Subcutaneous abdominal adipose tissue (tissue), 5 donors: ENCODE results near the gene PARP12.
"Not testable (repeated sequence)": the region's sequence is repeated elsewhere in the genome, so short reads cannot be mapped to it uniquely, and the experiment has no call there.

Experiments
- H3K27ac ChIP-seq: one replicate; pipeline ENCODE4 v1.7.0; 2013; ENCODE audit warnings: low read depth, mild to moderate bottlenecking, inconsistent platforms, low read length, moderate library complexity
- H3K27me3 ChIP-seq, 5 donors: one replicate each; pipeline ENCODE4 v1.7.0; 2013; ENCODE audit warnings: low read length in 5 of 5, inconsistent platforms in 1 of 5; ENCODE audit not compliant: control insufficient read depth in 5 of 5, insufficient read depth in 4 of 5
- H3K36me3 ChIP-seq, 5 donors: one replicate each; pipeline ENCODE4 v1.7.0; 2013; ENCODE audit warnings: low read length in 5 of 5; ENCODE audit not compliant: control insufficient read depth in 5 of 5, insufficient read depth in 5 of 5
- H3K4me1 ChIP-seq, 5 donors: one replicate each; pipeline ENCODE4 v1.7.0; 2013; ENCODE audit warnings: low read length in 5 of 5, mild to moderate bottlenecking in 3 of 5, moderate library complexity in 1 of 5; ENCODE audit not compliant: control insufficient read depth in 5 of 5, insufficient read depth in 5 of 5
- H3K4me3 ChIP-seq, 5 donors: one replicate each; pipeline ENCODE4 v1.7.0; 2013; ENCODE audit warnings: low read length in 5 of 5, low read depth in 1 of 5
- H3K9ac ChIP-seq, 5 donors: one replicate each; pipeline ENCODE4 v1.7.0; 2013; ENCODE audit warnings: low read length in 5 of 5, mild to moderate bottlenecking in 4 of 5, moderate library complexity in 3 of 5
- H3K9me3 ChIP-seq, 5 donors: one replicate each; pipeline ENCODE4 v1.7.0; 2013; ENCODE audit warnings: low read length in 5 of 5; ENCODE audit not compliant: control insufficient read depth in 5 of 5
- donor health status: healthy.
- donor health status: healthy.
- donor health status: healthy.
- donor health status: healthy.
- donor health status: healthy.

PARP12 gene

GRCh38 chr7:140062528-140063299, at the start of gene PARP12:
Gene PARP12 (minus strand): TSS chr7:140062951. CDS start chr7:140062847, 104 bp downstream.
- peak within 1 kb of the TSS; percentile 74 for H3K27ac ChIP-seq
- H3K27me3 ChIP-seq = no peaks in the 10 kb centered on the region
- peaks cover 0 to 1% (median 0%) of the 10 kb centered on the region in 5 donors for H3K36me3 ChIP-seq
- peaks cover 0 to 18% (median 16%) of the 10 kb centered on the region in 5 donors for H3K9me3 ChIP-seq
- peaks cover 2 to 45% (median 28%) of the 10 kb centered on the region in 5 donors for H3K4me1 ChIP-seq
- H3K9ac ChIP-seq = peak within 1 kb of the TSS; percentile 48 to 83 (median 81)
- H3K4me3 ChIP-seq = peak within 1 kb of the TSS; percentile 72 to 82 (median 81)

- H3K4me1 ChIP-seq, H3K4me3 ChIP-seq, H3K9me3 ChIP-seq, H3K9ac ChIP-seq, H3K27ac ChIP-seq, H3K27me3 ChIP-seq: not testable (repeated sequence)
- peaks cover 30 to 49% (median 34%) of the 10 kb centered on the region in 5 donors for H3K36me3 ChIP-seq
Measured at GRCh38 chr7:140108777-140109176, 46.0 kb upstream of the PARP12 start.

- Histone ChIP-seq H3K27ac (no peak overlapping the region), H3K4me1 (no peaks in the 10 kb centered on the region), H3K36me3 (peaks cover 60 to 93% (median 78%) of the 10 kb centered on the region in 5 donors), H3K4me3 (no peak overlapping the region), H3K27me3 (no peaks in the 10 kb centered on the region), H3K9me3 (no peaks in the 10 kb centered on the region), H3K9ac (no peak overlapping the region)
Measured at GRCh38 chr7:140096459-140096858, 33.7 kb upstream of the PARP12 start.

- Histone ChIP-seq H3K4me1 (no peaks in the 10 kb centered on the region), H3K9ac (no peak overlapping the region), H3K4me3 (no peak overlapping the region), H3K9me3 (no peaks in the 10 kb centered on the region), H3K27ac (no peak overlapping the region), H3K27me3 (no peaks in the 10 kb centered on the region), H3K36me3 (peaks cover 68 to 93% (median 74%) of the 10 kb centered on the region in 5 donors)
Measured at GRCh38 chr7:140093375-140093774, 30.6 kb upstream of the PARP12 start.

- Histone ChIP-seq H3K9ac (no peak overlapping the region), H3K27me3 (peaks cover 0 to 1% (median 0%) of the 10 kb centered on the region in 5 donors), H3K27ac (no peak overlapping the region), H3K9me3 (no peaks in the 10 kb centered on the region), H3K4me3 (no peak overlapping the region), H3K36me3 (peaks cover 10 to 26% (median 10%) of the 10 kb centered on the region in 5 donors), H3K4me1 (no peaks in the 10 kb centered on the region)
Measured at GRCh38 chr7:140085447-140085846, 22.7 kb upstream of the PARP12 start.

- Histone ChIP-seq H3K9ac (no peak overlapping the region), H3K9me3 (no peaks in the 10 kb centered on the region), H3K4me1 (no peaks in the 10 kb centered on the region), H3K4me3 (no peak overlapping the region), H3K36me3 (peaks cover 5 to 21% (median 7%) of the 10 kb centered on the region in 5 donors), H3K27me3 (peaks cover 0 to 3% (median 0%) of the 10 kb centered on the region in 5 donors), H3K27ac (no peak overlapping the region)
Measured at GRCh38 chr7:140084972-140085371, 22.2 kb upstream of the PARP12 start.

- Histone ChIP-seq H3K27me3 (peaks cover 0 to 9% (median 3%) of the 10 kb centered on the region in 5 donors), H3K36me3 (peaks cover 0 to 14% (median 5%) of the 10 kb centered on the region in 5 donors), H3K9me3 (no peaks in the 10 kb centered on the region), H3K9ac (no peak overlapping the region), H3K4me1 (no peaks in the 10 kb centered on the region), H3K27ac (no peak overlapping the region), H3K4me3 (no peak overlapping the region)
Measured at GRCh38 chr7:140084142-140084655, 21.4 kb upstream of the PARP12 start.

- Histone ChIP-seq H3K9me3 (no peaks in the 10 kb centered on the region), H3K4me1 (no peaks in the 10 kb centered on the region), H3K4me3 (no peak overlapping the region), H3K27me3 (peaks cover 0 to 11% (median 6%) of the 10 kb centered on the region in 5 donors), H3K9ac (no peak overlapping the region), H3K27ac (no peak overlapping the region), H3K36me3 (peaks cover 0 to 4% (median 2%) of the 10 kb centered on the region in 5 donors)
Measured at GRCh38 chr7:140082770-140083169, 20.0 kb upstream of the PARP12 start.

- H3K4me1 ChIP-seq = no peaks in the 10 kb centered on the region
- no peak overlapping the region for H3K27ac ChIP-seq
- no peak overlapping the region for H3K9ac ChIP-seq
- H3K36me3 ChIP-seq = peaks cover 0 to under 1% (median 0%) of the 10 kb centered on the region in 5 donors
- no peak overlapping the region for H3K4me3 ChIP-seq
- H3K27me3 ChIP-seq = peaks cover 0 to 14% (median 6%) of the 10 kb centered on the region in 5 donors
- no peaks in the 10 kb centered on the region for H3K9me3 ChIP-seq
Measured at GRCh38 chr7:140081774-140082425, 19.1 kb upstream of the PARP12 start.

- Histone ChIP-seq H3K36me3 (no peaks in the 10 kb centered on the region), H3K27ac (no peak overlapping the region), H3K4me1 (no peaks in the 10 kb centered on the region), H3K9me3 (no peaks in the 10 kb centered on the region), H3K27me3 (peaks cover 0 to 14% (median 6%) of the 10 kb centered on the region in 5 donors), H3K9ac (no peak overlapping the region), H3K4me3 (no peak overlapping the region)
Measured at GRCh38 chr7:140080919-140081318, 18.2 kb upstream of the PARP12 start.
